H1 (cell line): ENCODE results near the gene SGCD. TPM values are rescaled to one million over a fixed set of nuclear protein-coding genes. Genes with fewer than 3 reads are reported as not detected.

Source experiments
- CTCF ChIA-PET: fragments of 300-600 bp; sonication (Branson Sonifier 250); formaldehyde crosslinking; loops from one replicate; lab custom pipeline; 2021; ENCODE audit not compliant: partially characterized antibody; lab: Charles Lee
- POLR2A ChIA-PET: fragments of 300-600 bp; sonication (Branson Sonifier 250); formaldehyde crosslinking; loops from one replicate; lab custom pipeline; 2021; ENCODE audit warnings: inconsistent platforms; ENCODE audit not compliant: partially characterized antibody; lab: Charles Lee
- DNase-seq, 2 experiments: peaks; one replicate each; pipeline versions ENCODE4 v3.0.0 to v3.0.0-alpha.2; 2010 to 2022; ENCODE audit warnings: low spot score in 2 of 2, low read depth in 1 of 2, mixed read lengths in 1 of 2
- FAIRE-seq: peaks from 2 replicates; lab custom pipeline; 2011; peaks lifted over from hg19 to GRCh38; lab: Jason Lieb, UNC
- H2AFZ ChIP-seq: 2 replicates; pipeline ENCODE4 v1.8.1; 2012; ENCODE audit warnings: low read length, inconsistent platforms
- H2AK5ac ChIP-seq: 2 replicates; pipeline ENCODE4 v1.6.1; 2013; ENCODE audit warnings: low read depth, low read length
- H2BK120ac ChIP-seq: replicated peaks from 2 replicates; pipeline ENCODE3; 2013; ENCODE audit warnings: low read depth, low read length, inconsistent platforms
- H2BK12ac ChIP-seq: 2 replicates; pipeline ENCODE4 v1.6.1; 2013; ENCODE audit warnings: low read depth, low read length
- H2BK15ac ChIP-seq: 2 replicates; pipeline ENCODE4 v1.6.1; 2013; ENCODE audit warnings: low read length
- H2BK20ac ChIP-seq: 2 replicates; pipeline ENCODE4 v1.6.1; 2013; ENCODE audit warnings: low read length
- H2BK5ac ChIP-seq: 2 replicates; pipeline ENCODE4 v1.6.1; 2013; ENCODE audit warnings: low read depth, low read length
- H3K14ac ChIP-seq: 2 replicates; pipeline ENCODE4 v1.6.1; 2013; ENCODE audit warnings: inconsistent platforms; ENCODE audit not compliant: insufficient read length
- H3K18ac ChIP-seq: 2 replicates; pipeline ENCODE4 v1.6.1; 2013; ENCODE audit warnings: low read length; ENCODE audit errors: extremely low read depth
- H3K23ac ChIP-seq: 2 replicates; pipeline ENCODE4 v1.6.1; 2013; ENCODE audit warnings: inconsistent platforms; ENCODE audit not compliant: insufficient read length
- H3K23me2 ChIP-seq: 2 replicates; pipeline ENCODE4 v1.6.1; 2013; ENCODE audit warnings: low read depth, low read length
- H3K27ac ChIP-seq: 2 replicates; pipeline ENCODE4 v1.6.1; 2011; ENCODE audit warnings: low read depth, low read length, inconsistent platforms
- H3K27me3 ChIP-seq, 4 experiments: replicated peaks in 1 of 4; 1 replicate in 1 of 4; 2 replicates in 3 of 4; pipeline versions ENCODE4 v1.6.1 to v1.8.1; 2011 to 2013; ENCODE audit warnings: low read length in 3 of 4, mild to moderate bottlenecking in 3 of 4, inconsistent platforms in 2 of 4, mixed read lengths in 2 of 4, moderate library complexity in 1 of 4; ENCODE audit not compliant: control insufficient read depth in 3 of 4, insufficient read depth in 3 of 4; ENCODE audit errors: extremely low read depth in 1 of 4
- H3K36me3 ChIP-seq, 4 experiments: 2 replicates each; pipeline versions ENCODE4 v1.6.1 to v1.8.1; 2011 to 2013; ENCODE audit warnings: mild to moderate bottlenecking in 4 of 4, low read length in 3 of 4, moderate library complexity in 2 of 4, control low read depth in 1 of 4, inconsistent platforms in 1 of 4; ENCODE audit not compliant: insufficient read depth in 4 of 4, control insufficient read depth in 2 of 4
- H3K4ac ChIP-seq: replicated peaks from 2 replicates; pipeline ENCODE3; 2013; ENCODE audit warnings: low read length, low read depth, mixed read lengths, inconsistent platforms; ENCODE audit not compliant: insufficient read length
- H3K4me1 ChIP-seq, 4 experiments: replicated peaks in 1 of 4; 1 replicate in 1 of 4; 2 replicates in 3 of 4; pipeline versions ENCODE4 v1.6.1 to v1.8.1; 2011 to 2013; ENCODE audit warnings: low read length in 3 of 4, inconsistent platforms in 2 of 4, mixed read lengths in 1 of 4; ENCODE audit not compliant: insufficient read depth in 4 of 4, control insufficient read depth in 3 of 4
- H3K4me2 ChIP-seq, 2 experiments: 2 replicates each; pipeline versions ENCODE4 v1.6.1 to v1.8.1; 2011 to 2013; ENCODE audit warnings: low read depth in 2 of 2, low read length in 2 of 2, control low read depth in 1 of 2, inconsistent platforms in 1 of 2, mild to moderate bottlenecking in 1 of 2; ENCODE audit not compliant: insufficient read depth in 1 of 2
- H3K4me3 ChIP-seq, 4 experiments: fragments of 200-600, 300-600 bp in 1 of 4; sonication (generic), shearing (Covaris generic), sonication (Bioruptor Twin) in 1 of 4; 2 replicates each; pipeline versions ENCODE4 v1.5.1 to v1.8.1; 2011 to 2016; ENCODE audit warnings: low read length in 4 of 4, low read depth in 3 of 4, control low read depth in 2 of 4, inconsistent platforms in 2 of 4, mild to moderate bottlenecking in 2 of 4, mixed read lengths in 1 of 4, moderate library complexity in 1 of 4; ENCODE audit not compliant: insufficient read depth in 2 of 4; ENCODE audit errors: extremely low read depth in 1 of 4
- H3K56ac ChIP-seq: replicated peaks from 2 replicates; pipeline ENCODE3; 2013; ENCODE audit warnings: low read depth, mild to moderate bottlenecking, mixed read lengths, low read length, inconsistent platforms; ENCODE audit not compliant: insufficient read length
- H3K79me1 ChIP-seq: 2 replicates; pipeline ENCODE4 v1.6.1; 2013; ENCODE audit warnings: low read depth, low read length, control low read depth
- H3K79me2 ChIP-seq, 2 experiments: 2 replicates each; pipeline versions ENCODE4 v1.6.1 to v1.8.1; 2012 to 2013; ENCODE audit warnings: low read length in 2 of 2, mild to moderate bottlenecking in 2 of 2, inconsistent platforms in 1 of 2; ENCODE audit not compliant: insufficient read depth in 2 of 2, control insufficient read depth in 1 of 2
- H3K9ac ChIP-seq, 4 experiments: replicated peaks in 1 of 4; 1 replicate in 1 of 4; 2 replicates in 3 of 4; pipeline versions ENCODE4 v1.6.1 to v1.8.1; 2011 to 2013; ENCODE audit warnings: low read depth in 3 of 4, low read length in 3 of 4, control low read depth in 2 of 4, mild to moderate bottlenecking in 2 of 4, moderate library complexity in 2 of 4, inconsistent platforms in 1 of 4; ENCODE audit errors: extremely low read depth in 1 of 4
- H3K9me3 ChIP-seq, 2 experiments: 2 replicates each; pipeline versions ENCODE4 v1.6.1 to v1.8.1; 2012 to 2013; ENCODE audit warnings: mild to moderate bottlenecking in 2 of 2, moderate library complexity in 2 of 2, control low read depth in 1 of 2, inconsistent platforms in 1 of 2, low read depth in 1 of 2, low read length in 1 of 2, mixed read lengths in 1 of 2; ENCODE audit not compliant: insufficient read depth in 2 of 2
- H4K20me1 ChIP-seq, 2 experiments: replicated peaks in 1 of 2; 2 replicates each; pipeline versions ENCODE3 to v1.8.1; 2011 to 2013; ENCODE audit warnings: inconsistent platforms in 2 of 2, low read length in 2 of 2, mild to moderate bottlenecking in 1 of 2; ENCODE audit not compliant: insufficient read depth in 2 of 2, control insufficient read depth in 1 of 2
- H4K5ac ChIP-seq: 2 replicates; pipeline ENCODE4 v1.6.1; 2013; ENCODE audit warnings: low read length, low read depth, mixed read lengths, inconsistent platforms; ENCODE audit not compliant: insufficient read length
- H4K8ac ChIP-seq: 2 replicates; pipeline ENCODE4 v1.8.0; 2013; ENCODE audit warnings: mild to moderate bottlenecking, moderate library complexity, low read length, inconsistent platforms; ENCODE audit not compliant: insufficient read depth; ENCODE audit errors: extremely low read depth
- H4K91ac ChIP-seq: replicated peaks from 2 replicates; pipeline ENCODE3; 2013; ENCODE audit warnings: low read length, mixed read lengths, inconsistent platforms; ENCODE audit not compliant: insufficient read length
- BACH1 ChIP-seq: IDR thresholded peaks from 2 replicates; pipeline ENCODE4 v1.6.1; 2012; ENCODE audit warnings: low read length, improper control_type of control experiment
- BCL11A ChIP-seq, 2 experiments: IDR thresholded peaks; one replicate each; pipeline ENCODE4 v1.6.1; 2011; ENCODE audit warnings: low read depth in 2 of 2, low read length in 2 of 2, mild to moderate bottlenecking in 2 of 2
- MAFK ChIP-seq: IDR thresholded peaks from 2 replicates; pipeline ENCODE4 v1.6.1; 2012; ENCODE audit warnings: low read depth, mild to moderate bottlenecking, improper control_type of control experiment, low read length
- RAD21 ChIP-seq, 2 experiments: IDR thresholded peaks in 1 of 2; conservative IDR thresholded peaks in 1 of 2; 2 replicates each; pipeline ENCODE4 v1.6.1; 2011; ENCODE audit warnings: low read depth in 2 of 2, low read length in 2 of 2, improper control_type of control experiment in 1 of 2, inconsistent platforms in 1 of 2, mild to moderate bottlenecking in 1 of 2, moderate library complexity in 1 of 2
- RBBP5 ChIP-seq: IDR thresholded peaks from 2 replicates; pipeline ENCODE4 v1.7.1; 2012; ENCODE audit warnings: low read depth, mild to moderate bottlenecking, inconsistent platforms, low read length, moderate library complexity, borderline replicate concordance
- RNF2 ChIP-seq: fragments of 200-900, 300-1000 bp; sonication (generic); IDR thresholded peaks from 2 replicates; pipeline ENCODE4 v1.7.1; 2016; ENCODE audit warnings: borderline replicate concordance, low read depth, mild to moderate bottlenecking, antibody characterized with exemption, low read length; ENCODE audit not compliant: poor library complexity, severe bottlenecking; ENCODE audit errors: missing control alignments
- SIRT6 ChIP-seq: IDR thresholded peaks from one replicate; pipeline ENCODE4 v1.7.1; 2012; ENCODE audit warnings: low read length, inconsistent platforms
- USF2 ChIP-seq: IDR thresholded peaks from 2 replicates; pipeline ENCODE4 v1.6.1; 2011; ENCODE audit warnings: low read length, improper control_type of control experiment
- WGBS, 2 experiments: shearing (Covaris generic) in 1 of 2; methylation state at CpG; one replicate each; pipeline versions ENCODE4 v1.1.6 to v1.1.7; 2013 to 2015; ENCODE audit warnings: low lambda C conversion rate in 2 of 2, mixed read lengths in 2 of 2, inconsistent platforms in 1 of 2, low coverage in 1 of 2, missing lambda C conversion rate in 1 of 2; ENCODE audit not compliant: insufficient replicate concordance in 2 of 2, insufficient coverage in 1 of 2, insufficient read length in 1 of 2; ENCODE audit errors: extremely low coverage in 1 of 2, missing lambda C conversion rate in 1 of 2; 5-methylcytosine and 5-hydroxymethylcytosine counted together
- polyA plus RNA-seq, 7 experiments: library from polyadenylated mRNA; depleted of rRNA in 3 of 7; stranded (reverse) in 5 of 7; unstranded in 2 of 7; fragments of >200 nt in 5 of 7; fragments of 200-250 nt in 2 of 7; gene quantifications; 1 replicate in 5 of 7; 2 replicates in 1 of 7; 4 replicates in 1 of 7; pipeline versions ENCODE4 v1.2.1 to v1.2.3, GENCODE V29; 2011 to 2013; ENCODE audit warnings: missing spikeins in 2 of 7, mixed read lengths in 2 of 7
- total RNA-seq: library from RNA; stranded (reverse); fragmentation: NEBNext Ultra II Directional; extraction: Animal tissue kit (Norgen Biotek cat#: 25700); gene quantifications from 2 replicates; pipeline ENCODE4 v1.2.1, GENCODE V29; 2021

Gene SGCD
- total and polyA plus RNA-seq, 2 of the 8 experiments (the other 6 are each of a cell fraction or from before 2014, with no cell fraction given): 0.04 to 0.08 TPM

- no peak overlapping the region for H3K4ac ChIP-seq
- H3K18ac ChIP-seq: no peak overlapping the region
- H2AFZ ChIP-seq: peak overlapping the region; percentile 43; the same call in 1 of the 2 replicates
- H3K79me2 ChIP-seq: no peaks in the 10 kb centered on the region
- H2AK5ac ChIP-seq: no peak overlapping the region
- H3K36me3 ChIP-seq: no peaks in the 10 kb centered on the region
- no peak for DNase-seq
- H3K9me3 ChIP-seq: no peaks in the 10 kb centered on the region
- no peaks in the 10 kb centered on the region for H4K20me1 ChIP-seq
- POLR2A ChIA-PET: no interaction called here
- no peak overlapping the region for H2BK12ac ChIP-seq
- no peak overlapping the region for H3K4me3 ChIP-seq
- no peak overlapping the region for H2BK5ac ChIP-seq
- no peak overlapping the region for H3K4me2 ChIP-seq
- no peak overlapping the region for H4K91ac ChIP-seq
- H3K79me1 ChIP-seq: no peaks in the 10 kb centered on the region
- no peaks in the 10 kb centered on the region for H3K23me2 ChIP-seq
- no peak overlapping the region for H3K27ac ChIP-seq
- no peak overlapping the region for H3K23ac ChIP-seq
- TF ChIP-seq SIRT6 (no peak), MAFK (no peak), BACH1 (no peak), RAD21 (IDR thresholded peaks at IDR 0.05 in 1 of 2, conservative IDR thresholded peaks at IDR 0.05 in 1 of 2; ENCODE audit: low read depth in 2 of 2, low read length in 2 of 2) (no peak), USF2 (no peak), RBBP5 (no peak), RNF2 (no peak), BCL11A (IDR thresholded peaks at IDR 0.05; ENCODE audit: low read depth in 2 of 2, low read length in 2 of 2) (no peak)
- TF ChIP-seq, all 59 proteins: peak for 0
- FAIRE-seq: no peak
- Histone ChIP-seq H3K9ac (no peak overlapping the region), H3K56ac (no peak overlapping the region), H4K5ac (no peak overlapping the region), H2BK120ac (no peak overlapping the region), H3K14ac (no peak overlapping the region), H2BK15ac (no peak overlapping the region), H4K8ac (no peak overlapping the region), H3K27me3 (no peaks in the 10 kb centered on the region), H2BK20ac (no peak overlapping the region), H3K4me1 (no peaks in the 10 kb centered on the region)
- CTCF ChIA-PET: no interaction called here
- 87% methylated on average over 6 of the region's 6 CpGs; no CpG with 5 or more reads in 1 of the 2 experiments for WGBS, 2 experiments
These were observed 84.2 kb downstream of the SGCD start for GRCh38 chr5:156411185-156411613.
